Measurements from ENCODE around the gene JAKMIP1. TPM values are rescaled to one million over a fixed set of nuclear protein-coding genes. Genes with fewer than 3 reads are reported as not detected.
"Not testable (repeated sequence)": the region's sequence is repeated elsewhere in the genome, so short reads cannot be mapped to it uniquely, and the experiment has no call there.

The JAKMIP1 gene
- polyA plus RNA-seq, 6 donors from 2014 or later: not detected

DNA sequence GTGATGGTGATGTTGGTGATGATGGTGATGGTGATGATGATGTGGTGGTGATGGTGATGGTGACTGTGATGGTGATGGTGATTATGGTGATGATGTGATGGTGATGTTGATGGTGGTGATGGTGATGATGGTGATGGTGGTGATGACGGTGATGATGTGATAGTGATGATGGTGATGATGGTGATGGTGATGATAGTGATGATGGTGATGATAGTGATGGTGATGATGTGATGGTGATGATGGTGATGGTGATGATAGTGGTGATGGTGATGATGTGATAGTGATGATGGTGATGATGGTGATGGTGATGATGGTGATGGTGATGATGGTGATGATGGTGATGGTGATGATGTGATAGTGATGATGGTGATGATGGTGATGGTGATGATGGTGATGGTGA is 196.9 kb downstream of the JAKMIP1 start:
- peaks cover 0 to 13% of the 10 kb centered on the region in 2 donors for H3K36me3 Mint-ChIP-seq
- peaks cover 10 to 27% (median 25%) of the 10 kb centered on the region in 3 donors for H3K27me3 Mint-ChIP-seq
- not testable (repeated sequence) for H3K4me1 Mint-ChIP-seq; H3K4me3 Mint-ChIP-seq; DNase-seq; ATAC-seq (ENCODE audit: low read depth in 2 of 2); H3K9me3 Mint-ChIP-seq; H3K27ac Mint-ChIP-seq

DNA sequence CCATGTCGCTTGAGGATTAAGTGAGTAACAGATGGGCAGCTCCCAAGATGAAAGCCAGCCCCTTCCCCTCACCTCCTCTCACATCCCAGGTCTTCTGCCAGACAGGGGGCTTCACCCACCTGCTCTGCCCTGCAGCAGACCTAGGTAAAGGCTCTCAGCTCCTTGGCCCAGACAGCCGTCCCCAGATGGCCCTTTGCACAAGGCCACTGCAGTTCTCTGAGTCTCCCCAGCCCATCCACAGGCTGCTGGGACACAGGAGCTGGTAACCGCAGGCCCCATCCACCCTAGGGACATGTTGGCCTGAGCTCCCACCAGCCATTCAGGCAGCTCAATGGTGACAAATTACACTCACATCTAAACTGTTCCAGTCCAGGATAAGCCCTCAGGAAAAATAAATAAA is 197.4 kb downstream of the JAKMIP1 start:
- H3K27ac Mint-ChIP-seq: no peak overlapping the region
- peaks cover 0 to 13% of the 10 kb centered on the region in 2 donors for H3K36me3 Mint-ChIP-seq
- peaks cover 0 to 4% (median 0%) of the 10 kb centered on the region in 3 donors for H3K4me1 Mint-ChIP-seq
- H3K9me3 Mint-ChIP-seq: peaks cover 0 to 5% (median 0%) of the 10 kb centered on the region in 7 donors
- ATAC-seq (ENCODE audit: low read depth in 2 of 2) (no peak), DNase-seq (no peak)
- H3K27me3 Mint-ChIP-seq: peaks cover 14 to 29% (median 26%) of the 10 kb centered on the region in 3 donors
- no peak overlapping the region for H3K4me3 Mint-ChIP-seq

DNA sequence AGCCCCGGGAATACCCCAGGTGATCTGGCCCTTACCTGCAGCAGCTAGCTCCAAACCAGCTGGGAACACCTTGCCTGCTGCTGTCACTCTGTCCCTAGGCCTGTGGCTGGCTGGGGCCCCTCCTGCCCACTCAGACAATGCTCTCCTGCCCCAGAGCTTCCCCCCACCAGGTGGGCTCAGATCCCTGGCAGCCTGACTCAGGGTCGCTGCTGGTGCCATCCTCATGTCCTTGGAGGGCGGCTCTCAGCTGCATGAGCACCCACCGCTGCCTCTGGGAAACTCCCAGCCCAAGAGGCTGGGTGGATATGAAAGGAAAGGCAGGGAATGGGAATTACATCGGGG is 197.9 kb downstream of the JAKMIP1 start:
- Mint-ChIP-seq H3K27ac (no peak overlapping the region), H3K9me3 (peaks cover 0 to 5% (median 0%) of the 10 kb centered on the region in 7 donors), H3K27me3 (peaks cover 18 to 25% (median 21%) of the 10 kb centered on the region in 3 donors), H3K36me3 (peaks cover 0 to 9% of the 10 kb centered on the region in 2 donors), H3K4me1 (peaks cover 0 to 1% (median 0%) of the 10 kb centered on the region in 3 donors), H3K4me3 (no peak overlapping the region)
- no peak for DNase-seq
- ATAC-seq (ENCODE audit: low read depth in 2 of 2): no peak

DNA sequence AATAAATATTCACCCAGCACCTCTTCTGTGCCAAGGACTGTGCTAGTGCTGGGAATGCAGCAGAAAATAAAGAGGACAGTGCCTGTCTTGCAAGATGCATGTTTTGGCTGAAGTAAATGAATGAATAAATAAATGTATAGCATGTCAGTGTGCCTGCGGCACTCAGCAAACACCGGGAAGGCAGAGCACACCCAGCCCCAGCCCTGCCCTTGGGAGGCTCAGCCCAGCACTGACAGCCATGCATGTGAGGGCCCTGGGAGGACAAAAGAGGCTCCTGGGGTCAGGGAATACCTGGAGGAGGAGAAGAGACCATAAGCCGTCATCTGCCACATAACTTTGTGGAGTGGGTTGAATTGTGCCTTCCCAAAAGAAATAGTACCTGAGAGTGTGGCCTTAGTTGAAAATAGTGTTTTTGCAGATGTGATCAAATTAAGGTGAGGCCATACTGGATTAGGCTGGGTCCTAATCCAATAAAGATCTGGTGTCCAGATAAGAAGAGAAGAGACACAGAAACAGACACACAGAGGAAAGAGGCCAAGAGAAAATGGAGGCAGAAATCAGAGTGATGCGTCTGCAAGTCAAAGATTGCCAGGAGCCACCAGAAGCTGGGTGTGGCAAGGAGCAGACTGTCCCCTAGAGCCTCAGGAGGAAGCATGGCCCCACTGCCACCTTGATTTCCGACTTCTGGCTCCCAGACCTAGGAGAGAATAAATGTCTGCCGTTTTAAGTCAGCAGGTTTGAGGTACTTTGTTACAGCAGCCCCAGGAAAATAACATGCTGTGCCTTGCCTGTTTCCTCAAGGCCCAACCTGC is 198.5 kb downstream of the JAKMIP1 start:
- H3K27ac Mint-ChIP-seq: no peak overlapping the region
- H3K9me3 Mint-ChIP-seq: peaks cover 0 to 2% (median 0%) of the 10 kb centered on the region in 7 donors
- no peaks in the 10 kb centered on the region for H3K4me1 Mint-ChIP-seq
- no peak for DNase-seq
- H3K36me3 Mint-ChIP-seq: peaks cover 0 to 3% of the 10 kb centered on the region in 2 donors
- peaks cover 15 to 22% (median 20%) of the 10 kb centered on the region in 3 donors for H3K27me3 Mint-ChIP-seq
- no peak overlapping the region for H3K4me3 Mint-ChIP-seq
- ATAC-seq (ENCODE audit: low read depth in 2 of 2): no peak

DNA sequence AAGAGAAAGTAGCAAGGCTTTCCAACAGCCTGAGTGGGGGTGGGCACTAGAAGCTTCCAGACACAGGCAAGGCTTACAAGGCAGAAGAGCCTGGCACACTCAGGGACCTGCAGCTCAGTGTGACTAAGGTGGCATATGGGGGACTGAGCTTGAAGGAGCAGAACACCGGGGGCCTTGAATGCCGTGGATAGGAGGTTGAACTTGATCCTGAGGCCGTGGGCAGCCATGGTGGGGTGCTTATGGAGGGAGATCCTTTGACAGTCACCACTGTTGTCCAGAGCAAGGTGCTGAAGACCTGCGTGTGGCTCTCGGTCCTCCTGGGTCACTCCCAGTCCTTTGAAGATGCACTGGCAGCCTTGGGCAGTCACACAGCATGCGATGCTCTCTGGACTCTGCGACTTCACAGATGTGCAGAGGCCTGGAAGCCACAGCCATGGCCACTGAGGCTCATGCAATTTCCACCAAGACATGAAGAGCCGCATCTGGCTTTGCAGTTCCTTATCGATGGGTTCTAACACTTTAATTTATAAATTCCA is 200.5 kb downstream of the JAKMIP1 start:
- Mint-ChIP-seq H3K9me3 (peaks cover 0 to 2% (median 0%) of the 10 kb centered on the region in 7 donors), H3K4me3 (no peak overlapping the region), H3K27me3 (peaks cover 17 to 35% (median 34%) of the 10 kb centered on the region in 3 donors), H3K36me3 (no peaks in the 10 kb centered on the region), H3K4me1 (peaks cover 0 to 6% (median 0%) of the 10 kb centered on the region in 3 donors), H3K27ac (no peak overlapping the region)
- no peak for ATAC-seq (ENCODE audit: low read depth in 2 of 2)
- DNase-seq: no peak

DNA sequence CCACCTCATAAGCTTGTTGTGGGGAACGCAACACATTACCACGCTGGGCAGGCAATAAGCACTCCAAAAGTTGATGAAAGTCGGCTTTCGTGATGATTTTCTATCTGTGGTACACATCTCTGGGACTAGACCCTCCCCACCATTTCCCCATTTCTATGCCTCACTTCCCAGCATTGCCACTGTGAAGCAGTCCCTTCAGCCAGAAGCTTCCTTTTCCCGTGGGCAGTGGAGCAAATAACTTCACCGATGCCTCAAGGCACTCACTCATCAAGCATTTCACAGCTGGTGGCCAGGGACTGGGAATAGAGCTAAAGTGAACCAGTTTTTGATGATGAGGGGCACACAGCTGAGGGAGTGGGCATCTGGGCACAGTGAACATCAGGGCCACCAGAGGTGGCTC is 201.0 kb downstream of the JAKMIP1 start:
- peaks cover 17 to 35% (median 34%) of the 10 kb centered on the region in 3 donors for H3K27me3 Mint-ChIP-seq
- no peak overlapping the region for H3K4me3 Mint-ChIP-seq
- DNase-seq (no peak), ATAC-seq (ENCODE audit: low read depth in 2 of 2) (no peak)
- no peaks in the 10 kb centered on the region for H3K36me3 Mint-ChIP-seq
- H3K9me3 Mint-ChIP-seq: peaks cover 0 to 2% (median 0%) of the 10 kb centered on the region in 7 donors
- peaks cover 0 to 6% (median 0%) of the 10 kb centered on the region in 3 donors for H3K4me1 Mint-ChIP-seq
- no peak overlapping the region for H3K27ac Mint-ChIP-seq

DNA sequence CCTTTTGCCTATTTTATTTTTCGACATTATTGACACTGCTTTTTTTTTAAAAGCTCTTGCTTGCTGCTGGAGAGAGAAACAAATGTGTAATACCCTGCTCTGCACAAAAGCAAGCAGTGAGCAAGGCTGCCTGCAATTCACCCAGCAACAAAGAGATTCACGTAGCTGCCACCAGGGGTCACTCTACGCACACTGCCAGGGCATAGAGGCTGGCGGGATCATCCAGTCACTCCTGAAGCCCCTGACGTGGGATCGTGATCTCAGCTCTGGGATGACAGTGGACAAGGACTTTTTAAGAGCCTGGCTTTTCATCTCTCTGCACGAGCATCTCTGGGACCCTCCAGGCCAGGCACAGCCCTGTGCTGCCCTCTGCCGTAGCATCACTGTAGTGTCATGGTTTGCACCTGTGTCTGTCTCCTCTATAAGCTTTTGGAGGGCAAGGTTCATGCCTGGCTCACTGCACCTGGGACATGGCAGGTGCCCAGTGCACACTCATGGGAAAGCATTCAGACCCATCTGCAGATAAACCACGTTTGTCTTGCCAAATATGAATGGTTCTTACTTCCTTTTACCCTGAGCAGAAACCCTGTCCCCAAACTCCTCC is 201.9 kb downstream of the JAKMIP1 start:
- H3K27ac Mint-ChIP-seq: no peak overlapping the region
- H3K36me3 Mint-ChIP-seq: no peaks in the 10 kb centered on the region
- H3K9me3 Mint-ChIP-seq: peaks cover 0 to 2% (median 0%) of the 10 kb centered on the region in 7 donors

DNA sequence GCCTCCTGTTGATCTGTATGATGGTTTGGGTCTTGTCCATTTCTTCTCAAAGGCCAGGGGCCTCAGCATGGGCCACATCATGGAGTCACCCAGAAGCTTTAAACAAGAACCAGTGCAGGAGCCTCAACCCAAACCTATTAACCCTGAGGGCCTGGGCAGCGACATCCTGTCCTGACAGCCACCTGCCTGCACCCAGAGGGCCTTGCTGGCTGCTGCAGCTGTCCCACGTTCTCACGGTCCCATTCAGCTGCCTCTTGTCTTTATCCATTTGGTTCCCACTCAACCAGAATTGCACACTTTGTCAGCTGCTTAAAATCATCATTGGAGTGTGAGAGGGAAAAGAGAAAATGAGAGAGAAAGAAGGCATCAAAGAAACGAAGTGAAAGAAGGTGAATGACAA is 203.7 kb downstream of the JAKMIP1 start:
- H3K27me3 Mint-ChIP-seq: peaks cover 17 to 47% (median 42%) of the 10 kb centered on the region in 3 donors
- no peak for DNase-seq
- peaks cover 0 to 6% (median 6%) of the 10 kb centered on the region in 3 donors for H3K4me1 Mint-ChIP-seq
- peaks cover 0 to 2% (median 0%) of the 10 kb centered on the region in 7 donors for H3K9me3 Mint-ChIP-seq
- H3K36me3 Mint-ChIP-seq: no peaks in the 10 kb centered on the region
- peak overlapping the region in 1 of 6 donors; percentile 57 for H3K27ac Mint-ChIP-seq
- H3K4me3 Mint-ChIP-seq: no peak overlapping the region
- no peak for ATAC-seq (ENCODE audit: low read depth in 2 of 2)

More for the DNA sequence above, 201.9 kb downstream of the JAKMIP1 start:
- Mint-ChIP-seq H3K4me3 (no peak overlapping the region), H3K27me3 (peaks cover 17 to 35% (median 34%) of the 10 kb centered on the region in 3 donors), H3K4me1 (peaks cover 0 to 6% (median 0%) of the 10 kb centered on the region in 3 donors)
- DNase-seq (no peak), ATAC-seq (ENCODE audit: low read depth in 2 of 2) (no peak)

DNA sequence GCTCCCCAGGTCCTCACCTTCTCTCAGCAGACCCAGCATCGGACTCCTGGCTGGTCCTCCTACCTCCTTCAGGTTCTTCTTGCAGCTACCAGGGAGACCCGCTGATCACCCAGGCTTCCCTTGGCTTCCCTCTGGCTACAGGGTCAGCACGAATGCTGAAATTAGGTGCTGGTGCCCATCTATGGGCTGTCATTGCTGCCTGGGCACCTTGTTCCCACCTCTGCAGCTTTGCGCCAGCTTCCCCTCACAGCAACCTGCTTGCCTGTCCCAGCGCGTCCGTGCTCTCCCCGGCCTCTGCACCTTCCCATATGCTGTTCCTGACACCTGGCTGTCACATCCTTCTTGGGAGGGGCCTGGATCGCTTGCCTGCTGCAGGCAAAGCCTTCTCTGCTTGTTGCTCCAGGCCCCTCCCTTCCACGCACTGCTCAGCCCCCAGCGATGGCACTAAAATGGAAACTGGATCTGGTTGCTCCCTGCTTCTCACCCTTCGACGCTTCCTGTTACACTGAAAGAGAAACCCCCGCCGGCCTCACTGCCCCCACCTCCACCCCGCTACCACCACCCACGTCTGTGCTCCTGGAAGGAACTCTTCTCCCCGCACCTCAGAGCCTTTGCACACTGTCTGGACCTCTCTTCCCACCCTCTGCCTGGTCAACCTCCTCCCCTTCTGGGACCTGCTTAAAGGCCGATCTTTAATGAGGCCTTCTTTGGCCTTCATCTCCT is 204.3 kb downstream of the JAKMIP1 start:
- ATAC-seq (ENCODE audit: low read depth in 2 of 2) (no peak), DNase-seq (no peak)
- H3K4me1 Mint-ChIP-seq: peaks cover 0 to 6% (median 6%) of the 10 kb centered on the region in 3 donors
- H3K27me3 Mint-ChIP-seq: peaks cover 17 to 51% (median 47%) of the 10 kb centered on the region in 3 donors
- H3K4me3 Mint-ChIP-seq: no peak overlapping the region
- peaks cover 0 to 2% (median 0%) of the 10 kb centered on the region in 7 donors for H3K9me3 Mint-ChIP-seq
- peak overlapping the region in 2 of 6 donors; percentile 57 to 67 for H3K27ac Mint-ChIP-seq
- H3K36me3 Mint-ChIP-seq: no peaks in the 10 kb centered on the region

DNA sequence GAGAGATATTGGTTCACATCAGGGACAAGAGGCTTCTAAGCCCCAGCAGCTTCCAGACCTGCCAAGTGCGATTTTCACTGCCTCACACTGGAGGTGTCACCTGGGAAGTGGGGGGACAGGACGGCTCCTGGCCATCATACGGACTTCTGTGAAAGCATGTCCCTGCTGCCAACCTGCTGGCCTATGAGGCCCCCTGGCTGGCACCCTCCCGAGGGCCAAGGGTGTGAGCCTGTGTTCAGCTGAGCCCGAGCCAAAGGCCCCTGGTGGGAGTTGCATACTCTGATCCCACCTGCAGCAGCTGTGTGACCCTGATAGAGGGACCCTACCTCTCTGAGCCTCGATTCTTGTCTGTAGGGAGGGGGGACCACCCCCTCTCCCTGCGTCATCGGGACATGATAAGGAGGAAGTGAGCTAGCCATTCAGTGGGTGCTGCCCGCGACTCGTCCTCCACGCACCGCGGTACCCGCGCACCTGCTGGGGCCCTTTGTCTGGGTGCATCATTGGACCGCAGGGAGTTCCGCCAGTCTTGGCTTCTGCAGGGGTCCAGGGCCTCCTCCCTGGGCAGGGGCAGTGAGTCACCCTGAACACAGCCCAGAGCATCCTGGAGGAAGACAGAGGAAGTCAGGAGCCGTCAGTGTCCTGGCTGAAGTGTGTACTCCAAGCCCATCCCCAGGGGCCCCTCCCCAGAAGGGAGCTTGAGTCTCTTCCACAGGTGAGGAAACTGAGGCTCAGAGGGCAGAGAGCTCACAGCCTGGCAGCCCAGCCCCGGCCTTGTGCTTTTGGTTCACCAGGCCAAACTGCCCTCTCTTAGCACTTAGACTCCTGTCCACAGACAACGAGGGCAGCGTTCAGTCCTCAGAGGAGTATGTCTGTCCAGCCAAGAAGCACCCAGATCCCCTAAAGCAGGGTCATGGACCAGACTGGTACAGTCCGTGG is 206.2 kb downstream of the JAKMIP1 start:
- peaks cover 0 to 4% (median 0%) of the 10 kb centered on the region in 7 donors for H3K9me3 Mint-ChIP-seq
- no peaks in the 10 kb centered on the region for H3K36me3 Mint-ChIP-seq
- peaks cover 17 to 63% (median 61%) of the 10 kb centered on the region in 3 donors for H3K27me3 Mint-ChIP-seq
- DNase-seq (no peak), ATAC-seq (ENCODE audit: low read depth in 2 of 2) (no peak)
- H3K27ac Mint-ChIP-seq: no peak overlapping the region
- peak overlapping the region in 1 of 8 donors; percentile 42 for H3K4me3 Mint-ChIP-seq
- peaks cover 0 to 6% (median 6%) of the 10 kb centered on the region in 3 donors for H3K4me1 Mint-ChIP-seq

DNA sequence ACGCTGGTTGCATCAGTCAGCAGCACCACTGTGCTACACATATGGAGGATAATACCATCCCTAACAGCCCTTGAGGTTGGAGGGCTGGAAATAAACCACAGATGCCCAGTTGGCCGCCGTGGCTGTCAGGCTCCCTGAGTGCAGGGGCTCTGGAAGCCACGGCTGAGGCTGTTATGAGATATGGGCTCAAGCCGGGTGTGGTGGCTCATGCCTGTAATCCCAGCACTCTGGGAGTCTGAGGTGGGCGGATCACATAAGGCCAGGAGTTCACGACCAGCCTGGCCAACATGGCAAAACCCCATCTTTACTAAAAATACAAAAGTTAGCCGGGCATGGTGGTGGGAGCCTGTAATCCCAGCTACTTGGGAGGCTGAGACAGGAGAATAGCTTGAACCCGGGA is 207.0 kb downstream of the JAKMIP1 start:
- H3K9me3 Mint-ChIP-seq; H3K27ac Mint-ChIP-seq; ATAC-seq (ENCODE audit: low read depth in 2 of 2); H3K4me1 Mint-ChIP-seq; H3K36me3 Mint-ChIP-seq; DNase-seq: not testable (repeated sequence)
- Mint-ChIP-seq H3K4me3 (peak overlapping the region in 1 of 8 donors; percentile 59), H3K27me3 (peaks cover 22 to 63% (median 61%) of the 10 kb centered on the region in 3 donors)

DNA sequence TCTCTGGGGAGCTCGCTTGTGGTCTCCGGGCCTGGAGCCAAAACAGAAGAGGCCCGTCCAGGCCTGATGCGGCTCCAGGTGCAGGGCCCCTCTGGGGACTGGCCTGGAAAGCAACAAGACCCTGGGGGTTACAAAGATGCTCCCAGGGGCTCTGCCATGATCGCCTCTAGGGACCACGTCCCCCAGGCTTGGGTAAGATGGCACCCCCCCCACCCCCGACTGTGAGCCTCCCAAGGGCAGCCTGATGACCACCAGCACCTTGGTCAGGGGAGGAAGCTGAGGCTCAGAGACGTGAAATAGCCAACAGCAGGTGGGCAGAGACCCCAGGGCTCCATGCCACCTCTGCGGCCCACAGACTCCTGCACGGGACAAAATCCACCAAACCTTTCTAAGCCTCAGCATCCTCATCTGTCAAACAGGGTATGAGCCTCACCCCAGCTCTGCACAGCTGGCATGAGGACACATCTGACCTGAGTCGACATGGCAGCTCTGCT is 207.5 kb downstream of the JAKMIP1 start:
- peak overlapping the region in 2 of 8 donors; percentile 5 to 59 for H3K4me3 Mint-ChIP-seq
- H3K4me1 Mint-ChIP-seq: peaks cover 0 to 6% (median 6%) of the 10 kb centered on the region in 3 donors
- no peak overlapping the region for H3K27ac Mint-ChIP-seq
- ATAC-seq (ENCODE audit: low read depth in 2 of 2) (no peak), DNase-seq (no peak)
- H3K9me3 Mint-ChIP-seq: peaks cover 0 to 4% (median 0%) of the 10 kb centered on the region in 7 donors
- no peaks in the 10 kb centered on the region for H3K36me3 Mint-ChIP-seq
- H3K27me3 Mint-ChIP-seq: peaks cover 18 to 61% (median 60%) of the 10 kb centered on the region in 3 donors

Data from naive B cell (primary cell).